ENCODE measurements around the gene ADGRG1.

GRCh38 chr16:57620335-57621231 lies 7.8 kb upstream of the ADGRG1 start:
- TF ChIP-seq, protein P1, sequence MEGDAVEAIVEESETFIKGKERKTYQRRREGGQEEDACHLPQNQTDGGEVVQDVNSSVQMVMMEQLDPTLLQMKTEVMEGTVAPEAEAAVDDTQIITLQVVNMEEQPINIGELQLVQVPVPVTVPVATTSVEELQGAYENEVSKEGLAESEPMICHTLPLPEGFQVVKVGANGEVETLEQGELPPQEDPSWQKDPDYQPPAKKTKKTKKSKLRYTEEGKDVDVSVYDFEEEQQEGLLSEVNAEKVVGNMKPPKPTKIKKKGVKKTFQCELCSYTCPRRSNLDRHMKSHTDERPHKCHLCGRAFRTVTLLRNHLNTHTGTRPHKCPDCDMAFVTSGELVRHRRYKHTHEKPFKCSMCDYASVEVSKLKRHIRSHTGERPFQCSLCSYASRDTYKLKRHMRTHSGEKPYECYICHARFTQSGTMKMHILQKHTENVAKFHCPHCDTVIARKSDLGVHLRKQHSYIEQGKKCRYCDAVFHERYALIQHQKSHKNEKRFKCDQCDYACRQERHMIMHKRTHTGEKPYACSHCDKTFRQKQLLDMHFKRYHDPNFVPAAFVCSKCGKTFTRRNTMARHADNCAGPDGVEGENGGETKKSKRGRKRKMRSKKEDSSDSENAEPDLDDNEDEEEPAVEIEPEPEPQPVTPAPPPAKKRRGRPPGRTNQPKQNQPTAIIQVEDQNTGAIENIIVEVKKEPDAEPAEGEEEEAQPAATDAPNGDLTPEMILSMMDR (conservative IDR thresholded peaks at IDR 0.05) = no peak
- no peak for TF ChIP-seq EZH2 (IDR thresholded peaks at IDR 0.05; ENCODE audit: low read depth)
